Activated T-helper 2 cell treated with anti-CD3 and anti-CD28 coated beads, Interferon-gamma antibody, Interleukin-2, Interleukin-4, amounts not matched to agents 10 μg/mL and 5 μg/mL and 100 μg/mL, durations not matched to agents 14 hours and 24 hours and 36 hours (primary cell): ENCODE data around the gene TARP.
A peak's percentile ranks its signal among the peaks of the same experiment; 100 is the strongest.
"Not testable (repeated sequence)": the region's sequence is repeated elsewhere in the genome, so short reads cannot be mapped to it uniquely, and the experiment has no call there.

Experiments
- DNase-seq: peaks from one replicate; pipeline ENCODE4 v3.0.0; 2021; ENCODE audit warnings: low spot score
- H3K27ac Mint-ChIP-seq: one replicate; pipeline ENCODE4 v1.8.0; 2021; ENCODE audit warnings: mixed read lengths
- H3K27me3 Mint-ChIP-seq: one replicate; pipeline ENCODE4 v1.8.0; 2021; ENCODE audit warnings: low read depth, mixed read lengths
- H3K36me3 Mint-ChIP-seq: one replicate; pipeline ENCODE4 v1.8.0; 2021; ENCODE audit warnings: low read depth, mixed read lengths
- H3K4me1 Mint-ChIP-seq: one replicate; pipeline ENCODE4 v1.8.0; 2021; ENCODE audit warnings: low read depth, mixed read lengths
- H3K4me3 Mint-ChIP-seq: one replicate; pipeline ENCODE4 v1.8.0; 2021; ENCODE audit warnings: low read depth, mild to moderate bottlenecking, moderate library complexity, mixed read lengths
- H3K9me3 Mint-ChIP-seq: one replicate; pipeline ENCODE4 v1.8.0; 2021; ENCODE audit warnings: mixed read lengths
- intact Hi-C: fragments of 100-400 bp; cut with micrococcal nuclease; formaldehyde crosslinking; loops from one replicate; pipeline ENCODE4 v1.15.1; 2023

Gene TARP

DNA sequence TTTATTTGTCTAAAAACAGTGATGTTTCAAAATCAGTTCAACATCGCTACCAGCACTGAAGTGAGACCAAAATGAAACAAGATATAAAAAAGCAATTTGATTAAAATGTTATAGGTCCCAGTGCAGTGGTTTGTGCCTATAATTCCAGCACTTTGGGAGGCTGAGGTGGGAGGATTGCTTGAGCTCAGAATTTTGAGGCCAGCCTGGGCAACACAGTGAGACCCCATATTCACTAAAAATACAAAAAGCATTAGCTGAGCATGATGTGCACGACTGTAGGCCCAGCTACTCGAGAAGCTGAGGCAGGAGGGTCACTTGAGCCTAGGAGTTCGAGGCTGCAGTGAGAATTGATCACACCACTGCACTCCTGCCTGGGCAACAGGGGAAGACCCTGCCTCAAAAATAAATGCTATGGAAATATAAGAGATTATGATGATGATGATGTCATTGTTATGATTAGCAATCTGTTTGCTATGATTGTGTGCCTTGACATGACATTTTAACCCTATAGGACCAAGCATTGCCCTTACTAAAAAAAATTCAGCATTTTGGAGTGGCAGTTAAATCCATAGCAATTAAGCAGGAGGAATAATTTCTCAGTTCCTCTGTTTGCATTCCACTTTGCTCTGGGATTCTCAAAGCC is 3.6 kb downstream of the TARP start:
- intact Hi-C loops, H3K36me3 Mint-ChIP-seq, H3K9me3 Mint-ChIP-seq, H3K4me1 Mint-ChIP-seq, H3K4me3 Mint-ChIP-seq, H3K27ac Mint-ChIP-seq, DNase-seq, H3K27me3 Mint-ChIP-seq: not testable (repeated sequence)

DNA sequence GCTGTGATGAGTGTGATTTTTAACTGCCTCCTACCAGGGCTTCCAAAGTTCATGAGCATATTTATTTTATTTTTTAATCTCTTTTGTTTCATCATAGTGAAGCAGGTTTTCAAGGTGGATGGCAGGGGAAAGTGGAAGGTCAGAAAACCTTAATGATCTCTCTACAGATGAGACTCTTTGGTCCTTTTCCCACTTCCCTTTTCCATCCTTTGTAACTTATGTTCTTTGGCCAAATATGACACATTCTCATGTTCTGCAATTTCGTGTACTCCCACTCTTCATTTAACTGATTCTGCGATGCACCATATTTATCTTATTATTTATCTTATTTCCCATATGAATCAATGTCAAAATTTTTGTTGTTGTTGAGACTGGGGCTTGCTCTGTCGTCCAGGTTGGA is 7.5 kb downstream of the TARP start:
- DNase-seq, H3K27ac Mint-ChIP-seq, H3K27me3 Mint-ChIP-seq, H3K9me3 Mint-ChIP-seq, intact Hi-C loops, H3K36me3 Mint-ChIP-seq, H3K4me1 Mint-ChIP-seq: not testable (repeated sequence)
- H3K4me3 Mint-ChIP-seq, result peak overlapping the region; percentile 17

DNA sequence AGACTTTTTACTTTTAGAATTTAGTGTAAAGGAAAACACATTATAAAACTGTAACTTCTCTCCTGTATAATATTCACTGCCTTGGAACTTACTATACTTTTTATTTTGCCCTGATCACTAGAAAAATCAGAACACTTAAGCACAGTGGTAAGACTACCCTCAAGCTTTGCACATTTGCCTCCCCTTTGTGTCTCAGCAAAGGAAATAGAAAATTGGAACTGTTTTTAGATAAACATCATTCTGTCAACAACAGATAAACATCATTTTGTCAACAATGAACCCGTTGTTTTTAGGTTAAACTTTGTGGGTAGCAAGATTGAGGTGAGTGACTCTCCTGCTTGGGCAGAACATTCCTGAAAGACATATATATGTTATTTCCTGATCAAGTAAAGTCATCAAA is 8.8 kb downstream of the TARP start:
- H3K27me3 Mint-ChIP-seq, H3K27ac Mint-ChIP-seq, H3K9me3 Mint-ChIP-seq, DNase-seq, H3K36me3 Mint-ChIP-seq, intact Hi-C loops, H3K4me1 Mint-ChIP-seq, H3K4me3 Mint-ChIP-seq: not testable (repeated sequence)

DNA sequence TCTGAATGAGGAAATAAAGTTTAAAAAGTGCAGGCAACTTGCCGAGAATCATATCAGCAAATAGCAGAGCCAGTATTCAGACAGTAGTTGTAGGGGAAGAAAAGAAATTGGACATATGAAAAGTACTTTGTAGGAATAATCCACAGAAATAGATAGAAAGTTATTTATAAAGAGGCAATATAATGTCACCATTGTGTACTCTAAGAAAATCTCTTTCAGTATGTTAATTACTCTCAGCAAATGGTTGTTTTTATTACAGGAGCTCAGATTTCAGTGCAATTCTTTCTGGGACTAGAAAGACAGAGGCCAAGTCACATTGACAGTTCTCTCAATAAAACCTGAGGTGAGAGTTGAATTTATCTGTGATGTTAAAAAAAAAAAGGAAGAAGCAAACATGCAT is 10.2 kb downstream of the TARP start:
- H3K27me3 Mint-ChIP-seq, H3K4me3 Mint-ChIP-seq, DNase-seq, H3K9me3 Mint-ChIP-seq, intact Hi-C loops, H3K4me1 Mint-ChIP-seq, H3K36me3 Mint-ChIP-seq, H3K27ac Mint-ChIP-seq: not testable (repeated sequence)

DNA sequence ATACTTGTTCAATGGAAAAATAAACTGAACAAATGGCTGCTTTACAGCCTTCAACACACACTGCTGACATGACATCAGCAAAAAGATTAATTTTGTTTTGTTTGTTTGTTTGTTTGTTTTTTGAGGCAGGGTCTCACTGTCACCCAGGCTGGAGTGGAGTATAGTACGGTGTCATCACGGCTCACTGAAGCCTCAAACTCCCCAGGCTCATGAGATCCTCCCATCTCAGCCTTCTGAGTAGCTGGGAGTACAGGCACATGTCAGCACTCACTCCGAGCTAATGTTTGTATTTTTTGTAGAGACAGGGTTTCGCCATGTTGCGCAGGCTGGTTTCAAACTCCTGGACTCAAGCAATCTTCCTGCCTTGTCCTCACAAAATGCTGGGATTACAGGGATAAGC is 10.9 kb downstream of the TARP start:
- H3K27me3 Mint-ChIP-seq, result no peaks in the 10 kb centered on the region
- H3K36me3 Mint-ChIP-seq, result no peaks in the 10 kb centered on the region
- H3K27ac Mint-ChIP-seq, result no peak overlapping the region
- intact Hi-C loops, result no loop called here
- H3K9me3 Mint-ChIP-seq, result no peaks in the 10 kb centered on the region
- no peak overlapping the region for H3K4me3 Mint-ChIP-seq
- DNase-seq, result no peak
- no peaks in the 10 kb centered on the region for H3K4me1 Mint-ChIP-seq

DNA sequence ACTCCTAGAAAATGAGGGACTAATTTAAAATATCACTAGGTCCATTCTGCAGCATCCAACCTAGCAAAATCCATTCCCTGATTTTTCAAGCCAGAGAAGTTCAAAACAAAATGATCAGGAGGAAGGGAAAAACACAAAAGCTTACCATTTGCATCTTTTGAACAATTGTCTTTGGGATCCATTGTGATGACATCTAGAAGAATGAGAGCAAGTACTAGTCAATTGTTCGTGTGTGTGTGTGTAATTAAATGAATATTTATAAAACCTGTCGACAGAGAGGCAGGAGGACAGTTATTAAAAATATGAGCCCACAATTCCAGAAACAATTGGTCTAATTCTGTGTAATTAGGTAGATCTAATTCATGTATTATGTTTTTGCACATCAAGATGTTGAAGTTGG is 11.4 kb downstream of the TARP start:
- H3K27ac Mint-ChIP-seq, result not testable (repeated sequence)

DNA sequence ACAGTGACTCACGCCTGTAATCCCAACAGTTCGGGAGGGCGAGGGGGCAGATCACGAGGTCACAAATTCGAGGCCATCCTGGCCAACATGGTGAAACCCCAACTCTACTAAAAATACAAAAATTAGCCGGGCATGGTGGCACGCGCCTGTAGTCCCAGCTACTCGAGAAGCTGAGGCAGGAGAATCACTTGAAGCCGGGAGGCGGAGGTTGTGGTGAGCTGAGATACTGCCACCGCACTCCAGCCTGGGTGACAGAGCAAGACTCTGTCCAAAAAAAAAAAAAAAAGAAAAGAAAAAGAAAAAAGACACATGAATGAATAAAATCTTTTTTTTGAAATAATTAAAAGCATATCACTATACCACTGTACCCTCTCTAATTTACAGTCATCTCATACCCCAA is 11.8 kb downstream of the TARP start:
- H3K27ac Mint-ChIP-seq, H3K4me3 Mint-ChIP-seq, H3K27me3 Mint-ChIP-seq, intact Hi-C loops, H3K36me3 Mint-ChIP-seq, H3K9me3 Mint-ChIP-seq, DNase-seq, H3K4me1 Mint-ChIP-seq: not testable (repeated sequence)

More for the DNA sequence above, 11.4 kb downstream of the TARP start:
- H3K36me3 Mint-ChIP-seq, H3K27me3 Mint-ChIP-seq, H3K4me1 Mint-ChIP-seq, H3K9me3 Mint-ChIP-seq, H3K4me3 Mint-ChIP-seq, DNase-seq, intact Hi-C loops: not testable (repeated sequence)

DNA sequence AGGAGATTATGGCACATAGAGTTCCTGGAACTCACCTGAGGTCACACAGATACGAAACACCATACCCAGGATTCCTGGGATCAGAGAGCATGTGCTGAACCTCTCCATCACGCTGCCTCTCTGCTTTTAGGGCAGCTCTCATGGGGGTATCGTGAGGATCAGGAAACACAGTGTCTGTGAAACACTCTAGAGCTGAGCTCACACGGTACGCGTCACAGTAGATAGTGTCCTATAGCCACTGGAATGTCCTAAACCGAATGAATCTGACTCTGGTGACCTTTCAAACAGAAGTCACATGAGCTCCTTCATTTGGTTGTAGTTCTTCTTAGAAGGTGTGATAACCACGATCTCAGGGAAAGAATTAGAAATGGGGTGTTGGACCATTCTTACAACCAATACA is 14.3 kb downstream of the TARP start:
- H3K36me3 Mint-ChIP-seq, H3K4me3 Mint-ChIP-seq, H3K27me3 Mint-ChIP-seq, H3K27ac Mint-ChIP-seq, H3K9me3 Mint-ChIP-seq, DNase-seq, H3K4me1 Mint-ChIP-seq, intact Hi-C loops: not testable (repeated sequence)

DNA sequence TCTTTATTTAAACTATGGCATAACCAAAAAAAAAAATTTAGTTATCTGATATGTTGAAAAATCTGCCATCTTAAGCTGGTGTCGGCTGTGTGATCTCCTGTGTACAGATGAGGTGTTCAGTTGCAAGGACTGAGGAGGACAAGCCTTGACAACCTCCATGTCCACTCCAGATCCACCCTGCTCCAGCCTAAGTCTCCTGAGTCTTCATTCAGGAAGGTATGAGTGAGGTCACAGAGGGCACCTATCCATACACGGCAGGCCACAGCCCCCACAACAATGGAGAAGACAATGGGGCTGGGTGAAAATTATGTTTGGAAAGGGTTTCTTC is 16.1 kb downstream of the TARP start:
- Mint-ChIP-seq H3K27me3 (peaks cover 3% of the 10 kb centered on the region), H3K36me3 (no peaks in the 10 kb centered on the region), H3K4me3 (no peak overlapping the region), H3K27ac (no peak overlapping the region), H3K4me1 (peaks cover 3% of the 10 kb centered on the region), H3K9me3 (no peaks in the 10 kb centered on the region)
- no peak for DNase-seq
- intact Hi-C loops, result no loop called here

DNA sequence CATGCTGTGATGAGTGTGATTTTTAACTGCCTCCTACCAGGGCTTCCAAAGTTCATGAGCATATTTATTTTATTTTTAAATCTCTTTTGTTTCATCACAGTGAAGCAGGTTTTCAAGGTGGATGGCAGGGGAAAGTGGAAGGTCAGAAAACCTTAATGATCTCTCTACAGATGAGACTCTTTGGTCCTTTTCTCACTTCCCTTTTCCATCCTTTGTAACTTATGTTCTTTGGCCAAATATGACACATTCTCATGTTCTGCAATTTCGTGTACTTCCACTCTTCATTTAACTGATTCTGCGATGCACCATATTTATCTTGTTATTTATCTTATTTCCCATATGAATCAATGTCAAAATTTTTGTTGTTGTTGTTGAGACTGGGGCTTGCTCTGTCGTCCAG is 23.6 kb downstream of the TARP start:
- intact Hi-C loops, H3K27ac Mint-ChIP-seq, H3K27me3 Mint-ChIP-seq, DNase-seq, H3K9me3 Mint-ChIP-seq: not testable (repeated sequence)
- peaks cover 23% of the 10 kb centered on the region for H3K36me3 Mint-ChIP-seq
- peaks cover 16% of the 10 kb centered on the region for H3K4me1 Mint-ChIP-seq
- H3K4me3 Mint-ChIP-seq, result peak overlapping the region; percentile 2

DNA sequence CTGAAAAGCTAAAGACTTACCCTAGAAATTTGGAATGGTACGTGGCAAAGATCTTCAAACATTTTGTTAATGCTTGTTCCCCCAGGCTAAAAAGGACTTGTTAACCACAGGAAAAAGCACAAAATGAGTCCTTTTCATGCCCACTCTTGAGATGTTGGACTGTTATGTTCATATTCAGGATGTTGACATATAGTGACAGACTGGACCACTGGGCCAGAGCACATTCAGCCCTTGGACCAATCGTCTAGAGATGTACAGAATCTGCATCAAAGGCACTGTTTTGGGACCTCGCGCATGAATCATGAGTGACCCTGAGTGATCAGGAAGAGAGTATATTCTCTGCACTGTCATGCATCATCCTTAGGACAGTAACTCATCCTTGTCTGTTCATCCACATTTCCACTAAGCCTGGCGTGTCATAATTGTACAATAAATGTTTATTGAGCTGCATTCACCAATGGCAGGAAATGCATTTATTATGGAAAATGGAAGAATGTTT is 25.3 kb downstream of the TARP start:
- Mint-ChIP-seq H3K27me3 (peaks cover 3% of the 10 kb centered on the region), H3K27ac (no peak overlapping the region), H3K36me3 (peaks cover 26% of the 10 kb centered on the region), H3K9me3 (no peaks in the 10 kb centered on the region), H3K4me1 (peaks cover 16% of the 10 kb centered on the region), H3K4me3 (no peak overlapping the region)
- DNase-seq, result no peak
- intact Hi-C loops, result no loop called here

DNA sequence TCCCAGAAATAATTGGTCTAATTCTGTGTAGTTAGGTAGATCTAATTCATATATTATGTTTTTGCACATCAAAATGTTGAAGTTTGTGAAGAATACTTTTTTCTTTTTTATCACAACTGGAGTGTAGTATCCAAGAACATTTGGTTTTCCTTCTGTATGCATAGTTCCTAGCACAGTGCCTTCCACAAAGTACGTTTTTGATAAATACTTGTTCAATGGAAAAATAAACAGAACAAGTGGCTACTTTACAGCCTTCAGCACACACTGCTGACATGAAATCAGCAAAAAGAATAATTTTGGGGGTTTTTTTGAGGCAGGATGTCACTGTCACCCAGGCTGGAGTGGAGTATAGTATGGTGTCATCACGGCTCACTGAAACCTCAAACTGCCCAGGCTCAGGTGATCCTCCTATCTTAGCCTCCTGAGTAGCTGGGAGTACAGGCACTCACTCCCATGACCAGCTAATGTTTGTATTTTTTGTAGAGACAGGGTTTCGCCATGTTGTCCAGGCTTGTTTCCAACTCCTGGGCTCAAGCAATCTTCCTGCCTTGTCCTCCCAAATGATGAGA is 27.9 kb downstream of the TARP start:
- DNase-seq, result no peak
- peaks cover 34% of the 10 kb centered on the region for H3K36me3 Mint-ChIP-seq
- H3K27ac Mint-ChIP-seq, result no peak overlapping the region
- H3K27me3 Mint-ChIP-seq, result peaks cover 2% of the 10 kb centered on the region
- peaks cover 14% of the 10 kb centered on the region for H3K4me1 Mint-ChIP-seq
- no peak overlapping the region for H3K4me3 Mint-ChIP-seq
- intact Hi-C loops, result no loop called here
- H3K9me3 Mint-ChIP-seq, result no peaks in the 10 kb centered on the region

DNA sequence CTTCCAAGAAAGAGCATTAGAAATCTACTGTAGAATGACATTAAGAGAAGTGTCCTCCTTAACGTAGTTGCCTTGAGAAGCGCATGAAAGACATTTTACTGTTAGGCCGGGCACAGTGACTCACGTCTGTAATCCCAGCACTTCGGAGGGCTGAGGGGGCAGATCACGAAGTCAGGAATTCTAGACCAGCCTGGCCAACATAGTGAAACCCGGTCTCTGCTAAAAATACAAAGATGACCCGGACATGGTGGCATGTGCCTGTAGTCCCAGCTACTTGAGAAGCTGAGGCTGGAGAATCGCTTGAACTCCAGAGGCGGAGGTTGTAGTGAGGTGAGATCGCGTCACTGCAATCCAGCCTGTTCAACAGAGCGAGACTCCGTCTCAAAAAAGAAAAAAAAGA is 28.9 kb downstream of the TARP start:
- intact Hi-C loops, result no loop called here
- Mint-ChIP-seq H3K27me3 (peaks cover 2% of the 10 kb centered on the region), H3K27ac (no peak overlapping the region), H3K9me3 (no peaks in the 10 kb centered on the region), H3K36me3 (peaks cover 35% of the 10 kb centered on the region), H3K4me3 (no peak overlapping the region), H3K4me1 (peaks cover 14% of the 10 kb centered on the region)
- no peak for DNase-seq

DNA sequence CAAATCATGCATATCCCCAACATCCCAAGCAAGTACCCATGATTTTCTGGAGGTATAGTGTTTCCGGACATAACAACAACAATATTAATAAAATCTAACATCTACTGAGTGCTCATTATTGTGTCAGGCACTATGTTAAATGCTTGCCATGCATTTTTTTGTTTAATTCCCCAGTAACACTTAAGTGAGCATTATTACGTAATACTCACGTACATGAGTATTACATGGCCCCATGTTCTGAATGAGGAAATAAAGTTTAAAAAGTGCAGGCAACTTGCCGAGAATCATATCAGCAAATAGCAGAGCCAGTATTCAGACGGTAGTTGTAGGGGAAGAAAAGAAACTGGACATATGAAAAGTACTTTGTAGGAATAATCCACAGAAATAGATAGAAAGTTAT is 30.1 kb downstream of the TARP start:
- H3K36me3 Mint-ChIP-seq, result peaks cover 34% of the 10 kb centered on the region
- H3K4me3 Mint-ChIP-seq, DNase-seq, H3K27me3 Mint-ChIP-seq, H3K27ac Mint-ChIP-seq, H3K9me3 Mint-ChIP-seq, intact Hi-C loops: not testable (repeated sequence)
- peaks cover 14% of the 10 kb centered on the region for H3K4me1 Mint-ChIP-seq
